OCI-LY3 (cell line): ENCODE measurements around the gene TSR3.

Experiments
- EZH2phosphoT487 ChIP-seq: fragments of 200-600 bp; shearing (Covaris generic); IDR thresholded peaks from 2 replicates; pipeline ENCODE4 v1.6.1; 2018; ENCODE audit warnings: antibody characterized with exemption, mixed run types, low read depth
- TF ChIP-seq, protein P1 (sequence below): fragments of 200-600, 300-600 bp; sonication (generic); IDR thresholded peaks from 2 replicates; pipeline ENCODE4 v1.5.1; 2014; ENCODE audit warnings: antibody characterized with exemption, low read length, low read depth

DNA sequence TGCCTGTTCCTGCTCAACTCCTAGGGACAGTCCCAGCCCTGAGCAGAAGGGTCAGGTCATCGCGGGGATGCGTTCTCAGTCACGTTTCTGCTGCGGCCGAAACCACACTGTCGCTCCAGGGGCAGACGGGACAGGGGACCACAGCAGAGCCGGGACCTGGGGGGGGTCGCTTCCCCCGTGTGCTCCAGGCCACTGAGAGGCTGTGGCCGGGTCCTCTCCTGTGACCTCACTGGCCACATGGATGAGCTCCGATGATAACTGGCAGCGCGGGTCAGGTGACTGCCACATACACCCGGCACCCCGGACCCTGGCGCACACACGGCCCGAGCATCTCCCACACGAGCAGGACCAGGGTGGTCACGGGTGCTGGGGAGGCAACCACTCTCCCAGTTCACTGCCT, 12.8 kb upstream of the TSR3 start:
- TF ChIP-seq, protein P1, sequence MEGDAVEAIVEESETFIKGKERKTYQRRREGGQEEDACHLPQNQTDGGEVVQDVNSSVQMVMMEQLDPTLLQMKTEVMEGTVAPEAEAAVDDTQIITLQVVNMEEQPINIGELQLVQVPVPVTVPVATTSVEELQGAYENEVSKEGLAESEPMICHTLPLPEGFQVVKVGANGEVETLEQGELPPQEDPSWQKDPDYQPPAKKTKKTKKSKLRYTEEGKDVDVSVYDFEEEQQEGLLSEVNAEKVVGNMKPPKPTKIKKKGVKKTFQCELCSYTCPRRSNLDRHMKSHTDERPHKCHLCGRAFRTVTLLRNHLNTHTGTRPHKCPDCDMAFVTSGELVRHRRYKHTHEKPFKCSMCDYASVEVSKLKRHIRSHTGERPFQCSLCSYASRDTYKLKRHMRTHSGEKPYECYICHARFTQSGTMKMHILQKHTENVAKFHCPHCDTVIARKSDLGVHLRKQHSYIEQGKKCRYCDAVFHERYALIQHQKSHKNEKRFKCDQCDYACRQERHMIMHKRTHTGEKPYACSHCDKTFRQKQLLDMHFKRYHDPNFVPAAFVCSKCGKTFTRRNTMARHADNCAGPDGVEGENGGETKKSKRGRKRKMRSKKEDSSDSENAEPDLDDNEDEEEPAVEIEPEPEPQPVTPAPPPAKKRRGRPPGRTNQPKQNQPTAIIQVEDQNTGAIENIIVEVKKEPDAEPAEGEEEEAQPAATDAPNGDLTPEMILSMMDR, result no peak
- no peak for TF ChIP-seq EZH2phosphoT487
